Left ventricle myocardium inferior (tissue), 1 donor: ENCODE measurements around the gene ADCY7. TPM values are rescaled to one million over a fixed set of nuclear protein-coding genes. Genes with fewer than 3 reads are reported as not detected.

Experiments used
- DNase-seq: peaks from one replicate; pipeline ENCODE4 v3.0.0-alpha.2; 2020
- H3K27ac ChIP-seq: fragments of 200-600 bp; replicated peaks from 2 replicates; pipeline ENCODE4 v1.8.0; 2021
- H3K27me3 ChIP-seq: fragments of 200-600 bp; 2 replicates; pipeline ENCODE4 v1.8.0; 2021; ENCODE audit warnings: low read depth
- H3K36me3 ChIP-seq: fragments of 200-600 bp; 2 replicates; pipeline ENCODE4 v1.8.0; 2021
- H3K4me1 ChIP-seq: fragments of 200-600 bp; 2 replicates; pipeline ENCODE4 v1.8.0; 2021
- H3K4me3 ChIP-seq: fragments of 200-600 bp; 2 replicates; pipeline ENCODE4 v1.8.0; 2021; ENCODE audit warnings: mild to moderate bottlenecking, moderate library complexity
- H3K9me3 ChIP-seq: fragments of 200-600 bp; replicated peaks from 2 replicates; pipeline ENCODE4 v1.8.0; 2021
- intact Hi-C: fragments of 100-400 bp; cut with micrococcal nuclease; formaldehyde crosslinking; loops from one replicate; pipeline ENCODE4 v1.11.0; 2022
- total RNA-seq: library from RNA; stranded (reverse); fragmentation: NEBNext Ultra II Directional; extraction: Animal tissue kit (Norgen Biotek cat#: 25700); gene quantifications from one replicate; pipeline ENCODE4 v1.2.1, GENCODE V29; 2021
- TF ChIP-seq, protein P1 (sequence below): fragments of 200-600 bp; IDR thresholded peaks from 2 replicates; pipeline ENCODE4 v1.8.0; 2021; ENCODE audit warnings: antibody characterized with exemption, mild to moderate bottlenecking, borderline replicate concordance
- donor health status: DM: no; HTN: yes; CAD: no; lungs with severe emphysema.

The ADCY7 gene
- total RNA-seq, 1 donor from 2014 or later: 9.7 TPM

DNA sequence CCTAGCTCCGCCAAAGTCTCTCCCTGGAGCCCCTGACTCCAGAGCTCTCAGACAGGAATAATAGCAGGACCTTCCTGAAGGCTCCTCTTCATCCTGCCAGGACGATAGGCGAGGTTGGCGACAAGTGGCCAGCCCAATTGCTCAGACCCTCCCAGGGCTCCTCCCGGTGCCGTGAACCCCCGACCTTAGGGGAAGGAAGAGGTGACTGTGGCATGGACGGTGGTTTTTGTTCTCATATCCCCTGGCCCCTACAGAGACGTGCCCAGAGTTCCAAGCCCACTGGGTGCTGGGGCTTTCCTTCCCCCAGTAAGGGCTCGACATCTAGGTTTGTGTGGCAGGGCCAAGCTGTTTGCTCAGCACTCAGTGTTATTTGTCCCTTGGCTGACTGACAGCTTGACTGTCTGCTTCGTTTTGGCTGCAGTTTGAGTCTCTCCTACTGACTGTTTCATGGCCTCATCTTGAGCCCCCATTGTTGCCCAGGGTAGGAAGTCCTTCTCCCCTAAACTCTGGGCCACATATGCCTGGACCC, 4.6 kb upstream of the ADCY7 start:
- H3K27me3 ChIP-seq: peaks cover 55% of the 10 kb centered on the region
- H3K9me3 ChIP-seq: no peaks in the 10 kb centered on the region
- intact Hi-C loops: no loop called here
- H3K4me1 ChIP-seq: peaks cover 30% of the 10 kb centered on the region
- H3K27ac ChIP-seq: peak overlapping the region; percentile 6
- H3K4me3 ChIP-seq: no peak overlapping the region
- no peak for DNase-seq
- TF ChIP-seq, protein P1, sequence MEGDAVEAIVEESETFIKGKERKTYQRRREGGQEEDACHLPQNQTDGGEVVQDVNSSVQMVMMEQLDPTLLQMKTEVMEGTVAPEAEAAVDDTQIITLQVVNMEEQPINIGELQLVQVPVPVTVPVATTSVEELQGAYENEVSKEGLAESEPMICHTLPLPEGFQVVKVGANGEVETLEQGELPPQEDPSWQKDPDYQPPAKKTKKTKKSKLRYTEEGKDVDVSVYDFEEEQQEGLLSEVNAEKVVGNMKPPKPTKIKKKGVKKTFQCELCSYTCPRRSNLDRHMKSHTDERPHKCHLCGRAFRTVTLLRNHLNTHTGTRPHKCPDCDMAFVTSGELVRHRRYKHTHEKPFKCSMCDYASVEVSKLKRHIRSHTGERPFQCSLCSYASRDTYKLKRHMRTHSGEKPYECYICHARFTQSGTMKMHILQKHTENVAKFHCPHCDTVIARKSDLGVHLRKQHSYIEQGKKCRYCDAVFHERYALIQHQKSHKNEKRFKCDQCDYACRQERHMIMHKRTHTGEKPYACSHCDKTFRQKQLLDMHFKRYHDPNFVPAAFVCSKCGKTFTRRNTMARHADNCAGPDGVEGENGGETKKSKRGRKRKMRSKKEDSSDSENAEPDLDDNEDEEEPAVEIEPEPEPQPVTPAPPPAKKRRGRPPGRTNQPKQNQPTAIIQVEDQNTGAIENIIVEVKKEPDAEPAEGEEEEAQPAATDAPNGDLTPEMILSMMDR: no peak
- no peaks in the 10 kb centered on the region for H3K36me3 ChIP-seq

DNA sequence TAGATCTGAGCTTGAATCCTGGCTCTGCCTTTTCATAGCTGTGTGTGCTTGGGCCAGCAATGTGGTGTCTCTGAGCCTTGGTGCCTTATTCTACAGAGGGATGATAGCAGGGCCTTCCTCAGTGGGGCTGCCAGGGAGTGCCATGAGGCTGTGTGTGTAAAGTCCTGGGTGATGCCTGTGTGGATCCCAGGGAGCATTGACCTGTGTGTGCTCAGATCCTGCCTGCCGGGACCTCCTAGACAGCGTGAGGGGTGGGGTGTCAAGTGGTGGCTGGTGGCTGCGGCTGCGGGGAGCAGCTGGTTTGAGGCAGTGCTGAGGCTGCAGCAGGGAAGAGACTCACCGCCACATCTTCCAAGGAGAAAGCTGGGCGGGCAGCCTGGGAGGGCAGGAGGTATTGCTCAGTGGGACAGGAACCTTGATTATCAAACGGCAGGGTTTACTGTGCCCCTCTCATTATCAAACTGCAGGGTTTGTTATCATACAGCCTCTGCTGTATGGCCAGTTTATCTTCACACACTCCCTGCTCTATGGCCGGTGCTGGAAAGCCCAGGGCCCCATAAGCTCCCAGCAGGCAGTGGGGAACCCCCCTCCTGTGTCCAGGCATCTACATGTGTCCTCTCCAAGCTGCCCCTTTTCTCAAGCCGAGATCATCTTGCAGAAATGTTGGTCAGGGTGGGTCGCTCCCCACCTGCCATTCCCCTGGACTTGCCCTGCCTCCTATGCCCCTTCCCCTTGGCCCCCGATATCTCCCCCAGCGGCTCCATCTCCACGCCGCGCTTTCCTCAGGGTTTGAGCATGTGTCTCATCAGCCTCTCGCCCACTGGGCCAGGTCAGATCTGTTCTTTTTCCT, 3.1 kb upstream of the ADCY7 start:
- H3K4me1 ChIP-seq: peaks cover 30% of the 10 kb centered on the region
- TF ChIP-seq, protein P1: no peak
- H3K4me3 ChIP-seq: no peak overlapping the region
- peaks cover 55% of the 10 kb centered on the region for H3K27me3 ChIP-seq
- intact Hi-C loops: no loop called here
- no peaks in the 10 kb centered on the region for H3K9me3 ChIP-seq
- DNase-seq: no peak
- H3K27ac ChIP-seq: no peak overlapping the region
- no peaks in the 10 kb centered on the region for H3K36me3 ChIP-seq

DNA sequence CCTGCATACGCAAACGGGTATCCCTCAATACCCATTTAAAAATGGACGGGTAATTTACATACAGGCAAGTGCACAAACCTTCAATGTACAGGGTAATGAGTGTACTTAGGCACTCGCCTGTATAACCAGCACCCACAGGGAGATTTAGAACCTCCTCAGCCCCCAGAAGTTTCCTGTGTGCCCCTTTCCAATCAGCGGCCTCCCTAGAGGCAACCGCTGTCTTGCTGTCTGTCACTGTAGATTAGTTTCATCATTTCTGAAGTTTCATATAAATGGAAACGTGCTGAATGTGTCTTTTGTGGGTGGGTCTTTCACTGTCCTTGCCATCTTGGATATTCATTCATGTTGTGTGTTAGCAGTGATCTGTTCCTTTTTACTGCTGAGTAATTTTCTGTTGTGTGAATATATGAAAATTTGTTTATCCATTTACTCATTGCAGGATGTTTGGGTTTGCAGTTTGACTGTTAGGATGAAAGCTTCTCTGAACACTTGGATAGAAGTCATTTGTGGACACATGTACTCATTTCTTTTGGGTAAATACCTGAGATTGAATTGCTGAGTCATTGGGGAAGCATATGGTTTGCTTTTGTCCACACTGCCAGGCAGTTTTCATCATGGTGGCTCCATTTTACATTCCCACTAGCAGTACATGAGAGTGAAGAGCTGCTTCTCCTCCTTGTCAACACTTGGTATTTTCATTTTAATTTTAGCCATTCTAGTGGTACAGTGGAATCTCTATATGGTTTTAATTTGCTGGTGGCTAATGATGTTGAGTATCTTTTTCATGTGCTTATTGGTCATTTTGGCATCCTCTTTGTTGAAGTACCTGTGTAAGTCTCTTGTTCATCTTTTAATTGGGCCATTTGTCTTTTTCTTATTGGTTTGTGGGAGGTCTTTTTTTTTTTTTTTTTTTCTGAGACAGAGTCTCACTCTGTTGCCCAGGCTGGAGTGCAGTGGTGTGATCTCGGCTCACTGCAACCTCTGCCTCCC, 2.1 kb upstream of the ADCY7 start:
- Histone ChIP-seq H3K9me3 (no peaks in the 10 kb centered on the region), H3K36me3 (no peaks in the 10 kb centered on the region), H3K4me1 (peaks cover 23% of the 10 kb centered on the region), H3K27me3 (peaks cover 55% of the 10 kb centered on the region), H3K4me3 (no peak overlapping the region), H3K27ac (no peak overlapping the region)
- TF ChIP-seq, protein P1: no peak
- intact Hi-C loops: no loop called here
- DNase-seq: no peak

DNA sequence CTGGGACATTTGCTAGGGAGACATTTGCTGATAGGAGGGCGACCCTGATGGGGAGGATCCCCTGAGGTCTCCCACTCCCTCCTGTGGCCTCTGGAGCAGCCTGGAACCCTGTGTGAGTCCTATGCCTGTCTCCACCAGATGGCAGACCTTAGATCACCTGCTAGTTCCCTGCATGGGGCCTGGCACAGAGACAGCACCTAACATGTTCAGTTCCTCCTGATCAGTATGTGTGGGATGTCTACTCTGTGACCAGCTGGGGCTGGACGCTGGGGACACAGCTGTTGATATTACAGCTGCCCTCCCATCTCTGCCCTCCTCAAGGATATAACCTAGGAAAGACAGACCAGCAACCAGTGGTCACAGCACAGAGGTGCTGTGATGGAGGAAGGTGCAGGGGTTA, 1.1 kb upstream of the ADCY7 start:
- Histone ChIP-seq H3K36me3 (no peaks in the 10 kb centered on the region), H3K4me1 (peaks cover 15% of the 10 kb centered on the region), H3K27ac (no peak overlapping the region), H3K4me3 (no peak overlapping the region), H3K27me3 (peaks cover 53% of the 10 kb centered on the region), H3K9me3 (no peaks in the 10 kb centered on the region)
- TF ChIP-seq, protein P1: peak; percentile 18
- intact Hi-C loops: no loop called here
- DNase-seq: no peak

DNA sequence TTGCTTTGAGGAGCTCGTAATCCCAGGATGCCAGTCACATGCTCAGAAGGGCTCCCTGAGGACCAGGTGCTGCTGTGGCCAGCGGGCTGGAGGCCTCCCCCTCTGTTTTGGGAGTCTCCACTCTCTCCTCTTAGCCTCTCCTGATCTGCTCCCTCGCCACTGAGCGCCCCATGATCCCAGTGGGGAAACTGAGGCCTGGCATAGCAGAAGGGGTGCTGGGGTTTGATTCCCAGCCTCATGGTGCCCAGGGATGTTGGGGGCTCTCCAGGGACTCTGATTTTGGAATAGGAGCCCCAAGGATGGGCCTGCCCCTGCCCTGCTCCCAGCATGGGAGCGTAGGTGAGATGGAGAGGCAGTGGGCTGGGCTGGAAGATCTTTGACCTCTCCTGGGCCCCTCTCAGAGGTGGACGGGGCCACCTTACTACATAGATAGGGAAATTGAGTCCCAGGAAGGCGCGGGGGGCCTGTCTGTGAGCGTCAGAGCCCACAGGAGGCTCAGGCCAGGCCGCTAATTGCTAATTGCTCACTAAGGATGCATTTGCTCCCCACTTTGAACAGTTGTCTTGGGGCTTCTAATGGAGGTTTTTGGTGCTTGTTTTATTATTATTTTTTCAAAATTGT, 525 bp upstream of the ADCY7 start:
- Histone ChIP-seq H3K4me3 (peak overlapping the region; percentile 59), H3K27ac (peak overlapping the region; percentile 62), H3K36me3 (no peaks in the 10 kb centered on the region), H3K27me3 (peaks cover 47% of the 10 kb centered on the region), H3K9me3 (no peaks in the 10 kb centered on the region), H3K4me1 (peaks cover 15% of the 10 kb centered on the region)
- TF ChIP-seq, protein P1: no peak
- intact Hi-C loops: no loop called here
- no peak for DNase-seq
